SK-N-SH treated with all-trans-retinoic acid at 6 μM for 48 hours (cell line): Measurements from ENCODE around the gene PAXX.

Experiments used
- ATAC-seq: fragments of 200-7000 bp; cut with Tn5 transposase; 3 replicates; pipeline ENCODE4 v1.9.1; 2020; ENCODE audit warnings: mild to moderate bottlenecking, moderate library complexity
- ARNTL ChIP-seq: fragments of 450-650 bp; formaldehyde crosslinking; IDR thresholded peaks from 2 replicates; pipeline ENCODE4 v1.5.0; 2020; ENCODE audit warnings: low read depth, mild to moderate bottlenecking, moderate library complexity, borderline replicate concordance
- BACH2 ChIP-seq: fragments of 250-450 bp; sonication (Bioruptor Pico); IDR thresholded peaks from 2 replicates; pipeline ENCODE4 v1.9.0; 2021; ENCODE audit warnings: mild to moderate bottlenecking, borderline replicate concordance
- CREB5 ChIP-seq: fragments of 250-450 bp; sonication (Bioruptor Pico); IDR thresholded peaks from 2 replicates; pipeline ENCODE4 v1.5.1; 2020; ENCODE audit warnings: low read depth, mild to moderate bottlenecking, moderate library complexity
- CSDC2 ChIP-seq: fragments of 250-450 bp; sonication (Bioruptor Pico); IDR thresholded peaks from 2 replicates; pipeline ENCODE4 v1.5.0; 2020; ENCODE audit warnings: mild to moderate bottlenecking, moderate library complexity
- ESRRG ChIP-seq: fragments of 250-450 bp; sonication (Bioruptor Pico); IDR thresholded peaks from 2 replicates; pipeline ENCODE4 v1.6.1; 2021; ENCODE audit warnings: mild to moderate bottlenecking
- GLIS3 ChIP-seq: fragments of 250-450 bp; sonication (Bioruptor Pico); IDR thresholded peaks from 2 replicates; pipeline ENCODE4 v1.5.0; 2020; ENCODE audit warnings: mild to moderate bottlenecking, moderate library complexity
- ISL1 ChIP-seq: fragments of 250-450 bp; sonication (Bioruptor Pico); IDR thresholded peaks from 2 replicates; pipeline ENCODE4 v2.1.2; 2022; ENCODE audit warnings: mild to moderate bottlenecking, moderate library complexity
- OSR1 ChIP-seq: fragments of 250-450 bp; sonication (Bioruptor Pico); IDR thresholded peaks from 2 replicates; pipeline ENCODE4 v1.8.0; 2022; ENCODE audit warnings: moderate library complexity, mild to moderate bottlenecking, inconsistent platforms
- PATZ1 ChIP-seq: fragments of 250-450 bp; sonication (Bioruptor Pico); IDR thresholded peaks from 2 replicates; pipeline ENCODE4 v1.8.0; 2020; ENCODE audit warnings: mild to moderate bottlenecking, moderate library complexity, borderline replicate concordance
- POU6F1 ChIP-seq: fragments of 250-450 bp; sonication (Bioruptor Pico); IDR thresholded peaks from 2 replicates; pipeline ENCODE4 v1.8.0; 2021; ENCODE audit warnings: low read depth, mild to moderate bottlenecking, moderate library complexity, borderline replicate concordance
- PPARA ChIP-seq: fragments of 250-450 bp; sonication (Bioruptor Pico); IDR thresholded peaks from 2 replicates; pipeline ENCODE4 v1.5.0; 2020; ENCODE audit warnings: mild to moderate bottlenecking, borderline replicate concordance
- RARB ChIP-seq: fragments of 250-450 bp; sonication (Bioruptor Pico); IDR thresholded peaks from 2 replicates; pipeline ENCODE4 v1.8.0; 2021; ENCODE audit warnings: mild to moderate bottlenecking, moderate library complexity
- SNAI2 ChIP-seq: fragments of 250-450 bp; sonication (Bioruptor Pico); IDR thresholded peaks from 2 replicates; pipeline ENCODE4 v1.5.0; 2020; ENCODE audit warnings: mild to moderate bottlenecking, moderate library complexity
- TCF4 ChIP-seq: fragments of 250-450 bp; sonication (Bioruptor Pico); IDR thresholded peaks from 2 replicates; pipeline ENCODE4 v1.8.0; 2021; ENCODE audit warnings: mild to moderate bottlenecking, moderate library complexity, borderline replicate concordance
- TOX ChIP-seq: fragments of 250-450 bp; sonication (Bioruptor Pico); IDR thresholded peaks from 2 replicates; pipeline ENCODE4 v1.8.0; 2021; ENCODE audit warnings: mild to moderate bottlenecking, moderate library complexity, borderline replicate concordance
- TSHZ2 ChIP-seq: fragments of 250-450 bp; sonication (Bioruptor Pico); IDR thresholded peaks from 2 replicates; pipeline ENCODE4 v1.5.0; 2020; ENCODE audit warnings: mild to moderate bottlenecking, moderate library complexity
- ZC3H10 ChIP-seq: fragments of 250-450 bp; sonication (Bioruptor Pico); IDR thresholded peaks from 2 replicates; pipeline ENCODE4 v1.5.1; 2021; ENCODE audit warnings: mild to moderate bottlenecking, moderate library complexity
- ZFP3 ChIP-seq: fragments of 250-450 bp; sonication (Bioruptor Pico); IDR thresholded peaks from 2 replicates; pipeline ENCODE4 v1.5.0; 2020; ENCODE audit warnings: mild to moderate bottlenecking, moderate library complexity
- ZNF565 ChIP-seq: fragments of 450-650 bp; formaldehyde crosslinking; conservative IDR thresholded peaks from 2 replicates; pipeline ENCODE4 v1.5.0; 2020; ENCODE audit warnings: low read depth, mild to moderate bottlenecking, moderate library complexity
- ZNF70 ChIP-seq: fragments of 450-650 bp; formaldehyde crosslinking; IDR thresholded peaks from 2 replicates; pipeline ENCODE4 v1.5.0; 2020; ENCODE audit warnings: mild to moderate bottlenecking, moderate library complexity
- ZNF8 ChIP-seq: fragments of 450-650 bp; formaldehyde crosslinking; IDR thresholded peaks from 2 replicates; pipeline ENCODE4 v1.5.0; 2020; ENCODE audit warnings: mild to moderate bottlenecking, moderate library complexity

Gene PAXX

GRCh38 chr9:136947028-136947891 lies 45.0 kb upstream of the PAXX start (continued):
- TF ChIP-seq POU6F1 (CRISPR knock-in tag) (no peak), RARB (CRISPR knock-in tag) (no peak), ZC3H10 (CRISPR knock-in tag) (no peak), SNAI2 (CRISPR knock-in tag) (no peak), TCF4 (no peak), GLIS3 (CRISPR knock-in tag) (no peak), OSR1 (no peak)
- TF ChIP-seq, all 23 proteins: peak for 0

GRCh38 chr9:136947955-136948510 lies 44.2 kb upstream of the PAXX start:
- ATAC-seq: no peak
- TF ChIP-seq TOX: no peak
- no peak for TF ChIP-seq ZNF70 (CRISPR knock-in tag)
- no peak for TF ChIP-seq POU6F1 (CRISPR knock-in tag)
- no peak for TF ChIP-seq ISL1 (CRISPR knock-in tag)
- TF ChIP-seq OSR1: no peak
- TF ChIP-seq ESRRG (CRISPR knock-in tag): no peak
- TF ChIP-seq PATZ1 (CRISPR knock-in tag): no peak
- no peak for TF ChIP-seq TCF4
- TF ChIP-seq ARNTL: no peak
- TF ChIP-seq ZC3H10 (CRISPR knock-in tag): no peak
- TF ChIP-seq CSDC2 (CRISPR knock-in tag): no peak
- no peak for TF ChIP-seq BACH2 (CRISPR knock-in tag)
- TF ChIP-seq GLIS3 (CRISPR knock-in tag): no peak
- TF ChIP-seq TSHZ2 (CRISPR knock-in tag): no peak
- TF ChIP-seq SNAI2 (CRISPR knock-in tag): no peak
- no peak for TF ChIP-seq ZFP3 (CRISPR knock-in tag)
- no peak for TF ChIP-seq PPARA
- TF ChIP-seq ZNF565: no peak
- TF ChIP-seq, all 23 proteins: peak for 0

- ATAC-seq: peak; percentile 15
- TF ChIP-seq PATZ1 (CRISPR knock-in tag) (no peak), PPARA (no peak), ARNTL (no peak), ESRRG (CRISPR knock-in tag) (no peak), ZC3H10 (CRISPR knock-in tag) (no peak), ZNF70 (CRISPR knock-in tag) (no peak), CREB5 (no peak), OSR1 (no peak), BACH2 (CRISPR knock-in tag) (no peak), ZNF8 (CRISPR knock-in tag) (no peak), ZFP3 (CRISPR knock-in tag) (no peak), POU6F1 (CRISPR knock-in tag) (no peak), ISL1 (CRISPR knock-in tag) (no peak), CSDC2 (CRISPR knock-in tag) (no peak), ZNF565 (no peak), RARB (CRISPR knock-in tag) (no peak)
Observed at GRCh38 chr9:136949239-136949816, 42.9 kb upstream of the PAXX start.
